ENCODE results near the gene CD300C.

DNA sequence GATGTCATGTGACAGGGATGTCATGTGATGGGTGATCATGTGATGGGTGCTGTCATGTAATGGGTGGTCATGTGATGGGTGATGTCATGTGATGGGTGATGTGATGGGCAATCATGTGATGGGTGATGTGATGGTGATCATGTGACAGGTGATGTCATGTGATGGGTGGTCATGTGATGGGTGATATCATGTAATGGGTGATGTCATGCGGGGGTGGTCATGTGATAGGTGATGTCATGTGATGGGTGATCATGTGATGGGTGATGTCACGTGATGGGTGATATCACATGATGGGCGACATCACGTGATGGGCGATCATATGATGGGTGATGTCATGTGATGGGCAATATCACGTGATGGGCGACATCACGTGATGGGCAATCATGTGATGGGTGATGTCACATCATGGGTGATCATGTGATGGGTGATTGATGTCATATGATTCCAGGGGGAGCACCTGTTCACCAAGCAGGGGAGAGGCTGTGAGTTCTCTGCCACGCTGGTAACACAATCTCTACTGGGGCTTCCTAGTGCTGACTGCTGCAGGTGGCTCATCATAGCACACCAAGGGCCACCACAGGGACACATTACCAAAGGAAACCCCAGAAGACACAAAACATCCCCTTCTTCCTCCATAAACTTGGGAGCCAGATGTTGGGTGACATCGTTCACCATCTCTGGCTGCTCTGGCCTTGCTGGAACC lies 31.1 kb downstream of the CD300C start:
- TF ChIP-seq, protein P1, sequence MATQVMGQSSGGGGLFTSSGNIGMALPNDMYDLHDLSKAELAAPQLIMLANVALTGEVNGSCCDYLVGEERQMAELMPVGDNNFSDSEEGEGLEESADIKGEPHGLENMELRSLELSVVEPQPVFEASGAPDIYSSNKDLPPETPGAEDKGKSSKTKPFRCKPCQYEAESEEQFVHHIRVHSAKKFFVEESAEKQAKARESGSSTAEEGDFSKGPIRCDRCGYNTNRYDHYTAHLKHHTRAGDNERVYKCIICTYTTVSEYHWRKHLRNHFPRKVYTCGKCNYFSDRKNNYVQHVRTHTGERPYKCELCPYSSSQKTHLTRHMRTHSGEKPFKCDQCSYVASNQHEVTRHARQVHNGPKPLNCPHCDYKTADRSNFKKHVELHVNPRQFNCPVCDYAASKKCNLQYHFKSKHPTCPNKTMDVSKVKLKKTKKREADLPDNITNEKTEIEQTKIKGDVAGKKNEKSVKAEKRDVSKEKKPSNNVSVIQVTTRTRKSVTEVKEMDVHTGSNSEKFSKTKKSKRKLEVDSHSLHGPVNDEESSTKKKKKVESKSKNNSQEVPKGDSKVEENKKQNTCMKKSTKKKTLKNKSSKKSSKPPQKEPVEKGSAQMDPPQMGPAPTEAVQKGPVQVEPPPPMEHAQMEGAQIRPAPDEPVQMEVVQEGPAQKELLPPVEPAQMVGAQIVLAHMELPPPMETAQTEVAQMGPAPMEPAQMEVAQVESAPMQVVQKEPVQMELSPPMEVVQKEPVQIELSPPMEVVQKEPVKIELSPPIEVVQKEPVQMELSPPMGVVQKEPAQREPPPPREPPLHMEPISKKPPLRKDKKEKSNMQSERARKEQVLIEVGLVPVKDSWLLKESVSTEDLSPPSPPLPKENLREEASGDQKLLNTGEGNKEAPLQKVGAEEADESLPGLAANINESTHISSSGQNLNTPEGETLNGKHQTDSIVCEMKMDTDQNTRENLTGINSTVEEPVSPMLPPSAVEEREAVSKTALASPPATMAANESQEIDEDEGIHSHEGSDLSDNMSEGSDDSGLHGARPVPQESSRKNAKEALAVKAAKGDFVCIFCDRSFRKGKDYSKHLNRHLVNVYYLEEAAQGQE (IDR thresholded peaks at IDR 0.05; ENCODE audit: insufficient read depth in 1 of 2, low read depth in 2 of 2, low read length in 1 of 2), result no peak
- TF ChIP-seq, protein P2, sequence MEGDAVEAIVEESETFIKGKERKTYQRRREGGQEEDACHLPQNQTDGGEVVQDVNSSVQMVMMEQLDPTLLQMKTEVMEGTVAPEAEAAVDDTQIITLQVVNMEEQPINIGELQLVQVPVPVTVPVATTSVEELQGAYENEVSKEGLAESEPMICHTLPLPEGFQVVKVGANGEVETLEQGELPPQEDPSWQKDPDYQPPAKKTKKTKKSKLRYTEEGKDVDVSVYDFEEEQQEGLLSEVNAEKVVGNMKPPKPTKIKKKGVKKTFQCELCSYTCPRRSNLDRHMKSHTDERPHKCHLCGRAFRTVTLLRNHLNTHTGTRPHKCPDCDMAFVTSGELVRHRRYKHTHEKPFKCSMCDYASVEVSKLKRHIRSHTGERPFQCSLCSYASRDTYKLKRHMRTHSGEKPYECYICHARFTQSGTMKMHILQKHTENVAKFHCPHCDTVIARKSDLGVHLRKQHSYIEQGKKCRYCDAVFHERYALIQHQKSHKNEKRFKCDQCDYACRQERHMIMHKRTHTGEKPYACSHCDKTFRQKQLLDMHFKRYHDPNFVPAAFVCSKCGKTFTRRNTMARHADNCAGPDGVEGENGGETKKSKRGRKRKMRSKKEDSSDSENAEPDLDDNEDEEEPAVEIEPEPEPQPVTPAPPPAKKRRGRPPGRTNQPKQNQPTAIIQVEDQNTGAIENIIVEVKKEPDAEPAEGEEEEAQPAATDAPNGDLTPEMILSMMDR (IDR thresholded peaks at IDR 0.05), result no peak
